ENCODE results near the gene ZNF20.
"Not testable (repeated sequence)": the region's sequence is repeated elsewhere in the genome, so short reads cannot be mapped to it uniquely, and the experiment has no call there.

ZNF20 gene

GRCh38 chr19:12117201-12117970, 22.8 kb downstream of the ZNF20 start:
- in situ Hi-C loops (cut with HindIII; ENCODE audit: low sequenced_read_pairs): no loop called here

GRCh38 chr19:12113121-12113520, 27.0 kb downstream of the ZNF20 start:
- in situ Hi-C loops (cut with HindIII; ENCODE audit: low sequenced_read_pairs): loop anchor here (5.0 kb wide), 1 partner anchor 34 kb away; no protein-coding TSS in a partner anchor

- in situ Hi-C loops (cut with HindIII; ENCODE audit: low sequenced_read_pairs): loop anchor here (5.0 kb wide), 1 partner anchor 35 kb away; no protein-coding TSS in a partner anchor
Measured at GRCh38 chr19:12112701-12113100, 27.4 kb downstream of the ZNF20 start.

GRCh38 chr19:12111943-12112637, 28.1 kb downstream of the ZNF20 start:
- in situ Hi-C loops (cut with HindIII; ENCODE audit: low sequenced_read_pairs): loop anchor here (5.0 kb wide), 1 partner anchor 35 kb away; no protein-coding TSS in a partner anchor

GRCh38 chr19:12111176-12111575, 29.0 kb downstream of the ZNF20 start:
- in situ Hi-C loops (cut with HindIII; ENCODE audit: low sequenced_read_pairs): loop anchor here (5.0 kb wide), 1 partner anchor 36 kb away; no protein-coding TSS in a partner anchor

GRCh38 chr19:12103909-12104308, 36.2 kb downstream of the ZNF20 start:
- in situ Hi-C loops (cut with HindIII; ENCODE audit: low sequenced_read_pairs): not testable (repeated sequence)

- in situ Hi-C loops (cut with HindIII; ENCODE audit: low sequenced_read_pairs): no loop called here
Measured at GRCh38 chr19:12098040-12098439, 42.1 kb downstream of the ZNF20 start.

GRCh38 chr19:12095111-12095790, 44.9 kb downstream of the ZNF20 start:
- in situ Hi-C loops (cut with HindIII; ENCODE audit: low sequenced_read_pairs): no loop called here

GRCh38 chr19:12093777-12094176, 46.4 kb downstream of the ZNF20 start:
- in situ Hi-C loops (cut with HindIII; ENCODE audit: low sequenced_read_pairs): no loop called here

- in situ Hi-C loops (cut with HindIII; ENCODE audit: low sequenced_read_pairs): no loop called here
Measured at GRCh38 chr19:12092956-12093355, 47.2 kb downstream of the ZNF20 start.

- in situ Hi-C loops (cut with HindIII; ENCODE audit: low sequenced_read_pairs): no loop called here
Measured at GRCh38 chr19:12092065-12092867, 47.9 kb downstream of the ZNF20 start.

GRCh38 chr19:12090807-12091206, 49.3 kb downstream of the ZNF20 start:
- in situ Hi-C loops (cut with HindIII; ENCODE audit: low sequenced_read_pairs): no loop called here

- in situ Hi-C loops (cut with HindIII; ENCODE audit: low sequenced_read_pairs): no loop called here
Measured at GRCh38 chr19:12085074-12085818, 54.9 kb downstream of the ZNF20 start.

- in situ Hi-C loops (cut with HindIII; ENCODE audit: low sequenced_read_pairs): not testable (repeated sequence)
Measured at GRCh38 chr19:12083336-12083735, 56.8 kb downstream of the ZNF20 start.
